GM12878 (cell line): ENCODE data around the gene GALNTL6. TPM values are rescaled to one million over a fixed set of nuclear protein-coding genes. Genes with fewer than 3 reads are reported as not detected.

Source experiments
- ATAC-seq: fragments of 200-7000 bp; cut with Tn5 transposase; 3 replicates; pipeline ENCODE4 v1.9.1; 2020; ENCODE audit warnings: mild to moderate bottlenecking, moderate library complexity
- BruUV-seq: library from RNA; stranded (reverse); fragments of 400-500 nt; replicated peaks from 2 replicates; lab custom pipeline; 2021; lab: Mats Ljungman, UMichigan
- CTCF ChIA-PET: fragments of 300-600 bp; sonication (Branson Sonifier 250); formaldehyde crosslinking; extraction: SDS; loops from one replicate; lab custom pipeline; 2021; ENCODE audit warnings: inconsistent platforms; lab: Yijun Ruan, JAX
- POLR2A ChIA-PET: fragments of 350-600 bp; formaldehyde crosslinking; extraction: SDS; loops from one replicate; lab custom pipeline; 2021; ENCODE audit warnings: inconsistent platforms; lab: Charles Lee
- RAD21 ChIA-PET: fragments of 300-600 bp; sonication (Branson Sonifier 250); formaldehyde crosslinking; loops from one replicate; lab custom pipeline; 2023; ENCODE audit warnings: antibody characterized with exemption; ENCODE audit not compliant: unreplicated experiment; lab: Charles Lee
- SMC1A ChIA-PET: fragments of 300-600 bp; sonication (Branson Sonifier 250); formaldehyde crosslinking; loops from one replicate; lab custom pipeline; 2023; ENCODE audit not compliant: unreplicated experiment, uncharacterized antibody; lab: Charles Lee
- DNase-seq: peaks from one replicate; pipeline ENCODE4 v3.0.0-alpha.2; 2011; ENCODE audit warnings: low read depth, low spot score
- FAIRE-seq: peaks from 3 replicates; lab custom pipeline; 2011; peaks lifted over from hg19 to GRCh38; lab: Jason Lieb, UNC
- H2AFZ ChIP-seq: 2 replicates; pipeline ENCODE4 v1.6.0; 2011; ENCODE audit warnings: low read depth, low read length, control low read depth; ENCODE audit not compliant: control insufficient read depth
- H3K27ac ChIP-seq: 2 replicates; pipeline ENCODE4 v1.5.1; 2011; ENCODE audit warnings: control low read depth; ENCODE audit not compliant: control insufficient read depth, insufficient read depth
- H3K27me3 ChIP-seq, 2 experiments: replicated peaks in 1 of 2; 2 replicates each; pipeline versions ENCODE4 v1.6.0 to v1.6.1; 2011; ENCODE audit warnings: low read length in 1 of 2; ENCODE audit not compliant: control insufficient read depth in 2 of 2, insufficient read depth in 2 of 2
- H3K36me3 ChIP-seq, 2 experiments: 2 replicates each; pipeline ENCODE4 v1.5.1; 2011; ENCODE audit warnings: low read length in 1 of 2; ENCODE audit not compliant: control insufficient read depth in 2 of 2, insufficient read depth in 2 of 2
- H3K4me1 ChIP-seq: 2 replicates; pipeline ENCODE4 v1.6.1; 2011; ENCODE audit warnings: mild to moderate bottlenecking, low read length, moderate library complexity, mixed read lengths; ENCODE audit not compliant: control insufficient read depth, insufficient read depth
- H3K4me2 ChIP-seq: 2 replicates; pipeline ENCODE4 v1.6.0; 2011; ENCODE audit warnings: control low read depth; ENCODE audit not compliant: control insufficient read depth, insufficient read depth
- H3K4me3 ChIP-seq: fragments of 200-600 bp; sonication (generic); 2 replicates; pipeline ENCODE4 v1.5.1; 2016
- H3K79me2 ChIP-seq: 2 replicates; pipeline ENCODE4 v1.6.0; 2011; ENCODE audit warnings: low read length; ENCODE audit not compliant: control insufficient read depth, insufficient read depth
- H3K9ac ChIP-seq: 2 replicates; pipeline ENCODE4 v1.8.0; 2011; ENCODE audit warnings: low read length, control low read depth, mixed read lengths; ENCODE audit not compliant: control insufficient read depth, insufficient read depth
- H3K9me3 ChIP-seq: replicated peaks from 3 replicates; pipeline ENCODE4 v1.5.1; 2011; ENCODE audit warnings: mild to moderate bottlenecking, low read length; ENCODE audit not compliant: control insufficient read depth, insufficient read depth
- H4K20me1 ChIP-seq: 2 replicates; pipeline ENCODE4 v1.6.0; 2011; ENCODE audit not compliant: control insufficient read depth, insufficient read depth
- CHD2 ChIP-seq: IDR thresholded peaks from 2 replicates; pipeline ENCODE4 v1.6.1; 2011; ENCODE audit warnings: low read depth, low read length, improper control_type of control experiment, borderline replicate concordance
- DPF2 ChIP-seq: fragments of 450-650 bp; IDR thresholded peaks from 2 replicates; pipeline ENCODE4 v1.6.1; 2017; ENCODE audit warnings: mild to moderate bottlenecking
- MEF2B ChIP-seq: fragments of 450-650 bp; IDR thresholded peaks from 2 replicates; pipeline ENCODE4 v1.6.1; 2018; ENCODE audit warnings: mild to moderate bottlenecking, moderate library complexity; ENCODE audit not compliant: partially characterized antibody, poor library complexity, severe bottlenecking
- MTA3 ChIP-seq: IDR thresholded peaks from 2 replicates; pipeline ENCODE4 v1.6.1; 2012; ENCODE audit warnings: low read length, inconsistent platforms, borderline replicate concordance
- REST ChIP-seq: IDR thresholded peaks from 2 replicates; pipeline ENCODE4 v1.6.1; 2012; ENCODE audit warnings: mild to moderate bottlenecking, low read depth, low read length
- SMAD1 ChIP-seq: fragments of 450-650 bp; IDR thresholded peaks from 2 replicates; pipeline ENCODE4 v1.6.1; 2018; ENCODE audit warnings: mild to moderate bottlenecking, low read depth; ENCODE audit not compliant: partially characterized antibody
- SP1 ChIP-seq: IDR thresholded peaks from one replicate; pipeline ENCODE4 v1.6.1; 2011; ENCODE audit warnings: low read depth, low read length
- SUPT20H ChIP-seq: IDR thresholded peaks from 2 replicates; pipeline ENCODE4 v1.6.1; 2011; ENCODE audit warnings: low read depth, mild to moderate bottlenecking, low read length, moderate library complexity, borderline replicate concordance; ENCODE audit not compliant: control insufficient read depth
- TARDBP ChIP-seq: IDR thresholded peaks from 2 replicates; pipeline ENCODE4 v1.6.1; 2016; ENCODE audit warnings: borderline replicate concordance
- USF2 ChIP-seq: IDR thresholded peaks from 2 replicates; pipeline ENCODE4 v1.6.1; 2011; ENCODE audit warnings: low read depth, low read length, improper control_type of control experiment, borderline replicate concordance
- WRNIP1 ChIP-seq: IDR thresholded peaks from 2 replicates; pipeline ENCODE4 v1.6.1; 2011; ENCODE audit warnings: low read depth, low read length, improper control_type of control experiment, borderline replicate concordance
- ZBTB40 ChIP-seq: fragments of 450-650 bp; IDR thresholded peaks from 2 replicates; pipeline ENCODE4 v1.6.1; 2016; ENCODE audit warnings: mild to moderate bottlenecking, moderate library complexity, borderline replicate concordance
- ZNF384 ChIP-seq: IDR thresholded peaks from 2 replicates; pipeline ENCODE4 v1.6.1; 2012; ENCODE audit warnings: low read depth, mild to moderate bottlenecking, low read length, improper control_type of control experiment, borderline replicate concordance
- WGBS: methylation state at CpG from one replicate; pipeline ENCODE4 v1.1.6; 2016; ENCODE audit warnings: low lambda C conversion rate; ENCODE audit not compliant: insufficient replicate concordance, insufficient coverage; ENCODE audit errors: missing lambda C conversion rate; 5-methylcytosine and 5-hydroxymethylcytosine counted together
- in situ Hi-C: fragments of 300-500 bp; cut with MboI; formaldehyde crosslinking; loops from 9 replicates; pipeline ENCODE4 v1.14.3; 2018; ENCODE audit warnings: mixed read lengths
- intact Hi-C: fragments of 100-400 bp; cut with micrococcal nuclease; formaldehyde crosslinking; loops from one replicate; pipeline ENCODE4 v1.14.2; 2022; ENCODE audit not compliant: unreplicated experiment
- polyA plus RNA-seq, 11 experiments: library from polyadenylated mRNA; depleted of rRNA in 4 of 11; unstranded in 6 of 11; stranded (reverse) in 5 of 11; fragments of >200 nt; fragmentation: Nextera tagmentation in 4 of 11; fragmentation: Illumina TruSeq in 1 of 11; extraction: Ambion mirVana in 4 of 11; extraction: Trizol in 1 of 11; gene quantifications; 1 replicate in 1 of 11; 2 replicates in 10 of 11; pipeline versions ENCODE4 v1.2.1 to v1.2.3, GENCODE V29; 2011 to 2016; ENCODE audit warnings: inconsistent platforms in 2 of 11, missing spikeins in 2 of 11, low read depth in 1 of 11
- total RNA-seq, 4 experiments: library from RNA; depleted of rRNA in 3 of 4; stranded (reverse); fragments of >200 nt in 3 of 4; fragmentation: Illumina TruSeq in 1 of 4; extraction: Trizol in 1 of 4; gene quantifications; 2 replicates each; pipeline versions ENCODE4 v1.2.1 to v1.2.3, GENCODE V29; 2013 to 2021

The GALNTL6 gene
- total and polyA plus RNA-seq, 10 of the 15 experiments (the other 5 are each of a cell fraction or from before 2014, with no cell fraction given) = 0.01 to 0.29 TPM; not detected in 8

GRCh38 chr4:171812333-171812664, 905 bp upstream of the GALNTL6 start (continued):
- no peak for TF ChIP-seq ZBTB40

GRCh38 chr4:171813526-171814250, 484 bp downstream of the GALNTL6 start:
- Histone ChIP-seq H3K4me1 (no peaks in the 10 kb centered on the region), H3K9ac (no peak overlapping the region), H3K27me3 (peaks cover 7 to 11% of the 10 kb centered on the region in 2 experiments), H3K4me2 (peak overlapping the region; percentile 79), H3K36me3 (no peaks in the 10 kb centered on the region), H4K20me1 (no peaks in the 10 kb centered on the region), H3K79me2 (no peaks in the 10 kb centered on the region), H3K4me3 (peak overlapping the region; percentile 27; the same call in 1 of the 2 replicates), H3K27ac (no peak overlapping the region), H2AFZ (peak overlapping the region; percentile 51), H3K9me3 (no peaks in the 10 kb centered on the region)
- no TSS peak for BruUV-seq
- FAIRE-seq (no peak), ATAC-seq (peak; percentile 39), DNase-seq (no peak)
- in situ Hi-C loops (no loop called here), intact Hi-C loops (no loop called here)
- ChIA-PET CTCF (no interaction called here), RAD21 (no interaction called here), SMC1A (no interaction called here), POLR2A (no interaction called here)
- TF ChIP-seq DPF2 = no peak
- no peak for TF ChIP-seq REST
- TF ChIP-seq MEF2B = no peak
- no peak for TF ChIP-seq ZNF384
- TF ChIP-seq CHD2 = no peak
- TF ChIP-seq SP1 = no peak
- TF ChIP-seq MTA3 = no peak
- no peak for TF ChIP-seq SMAD1
- no peak for TF ChIP-seq TARDBP
- TF ChIP-seq USF2 = no peak
- no peak for TF ChIP-seq WRNIP1
- TF ChIP-seq SUPT20H = no peak
- WGBS = 42% methylated on average over 42 of the region's 43 CpGs
